NCI-H510A treated with DMSO at 0.1 percent for 48 hours (cell line): ENCODE results near the gene KNDC1.

Source experiments
- DNase-seq: peaks from one replicate; lab custom pipeline; 2025; lab: John Stamatoyannopoulos, UW

The KNDC1 gene

GRCh38 chr10:133241501-133242205, 81.6 kb downstream of the KNDC1 start:
- no peak for DNase-seq

DNA sequence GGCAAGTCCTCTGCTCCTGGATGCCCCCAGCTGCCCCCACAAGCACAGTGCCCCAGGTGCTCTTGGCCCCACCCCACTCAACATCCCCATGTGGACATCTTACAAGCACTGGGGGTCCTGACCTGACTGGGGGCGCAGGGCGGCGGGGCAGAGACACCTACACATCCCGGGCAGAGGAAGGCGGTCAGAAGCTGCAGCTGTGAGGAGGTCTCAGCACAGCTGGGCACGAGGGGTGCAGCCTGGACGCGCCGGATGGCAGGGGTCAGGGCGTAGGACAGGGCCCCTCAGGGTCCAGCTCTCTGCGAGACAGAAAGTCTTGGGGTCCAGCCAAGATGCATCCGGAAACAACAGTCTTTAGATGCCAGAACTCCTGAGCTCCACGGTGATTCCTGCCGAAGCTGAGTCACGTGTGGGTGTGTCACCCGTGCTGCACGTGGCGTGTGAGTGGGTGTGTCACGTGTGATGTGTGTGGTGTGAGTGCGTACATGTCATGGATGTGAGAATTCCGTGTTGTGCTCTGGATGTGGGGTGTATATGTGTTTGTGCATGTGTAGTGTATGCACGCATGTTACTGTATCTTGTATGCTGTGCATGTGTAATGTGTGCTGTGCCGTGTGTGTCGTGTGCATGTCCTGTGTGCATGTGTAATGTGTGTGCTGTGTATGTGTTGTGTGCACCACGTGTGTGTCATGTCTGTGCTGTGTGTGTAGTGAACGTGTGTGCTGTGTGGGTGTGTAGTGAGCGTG, 82.8 kb downstream of the KNDC1 start:
- no peak for DNase-seq

DNA sequence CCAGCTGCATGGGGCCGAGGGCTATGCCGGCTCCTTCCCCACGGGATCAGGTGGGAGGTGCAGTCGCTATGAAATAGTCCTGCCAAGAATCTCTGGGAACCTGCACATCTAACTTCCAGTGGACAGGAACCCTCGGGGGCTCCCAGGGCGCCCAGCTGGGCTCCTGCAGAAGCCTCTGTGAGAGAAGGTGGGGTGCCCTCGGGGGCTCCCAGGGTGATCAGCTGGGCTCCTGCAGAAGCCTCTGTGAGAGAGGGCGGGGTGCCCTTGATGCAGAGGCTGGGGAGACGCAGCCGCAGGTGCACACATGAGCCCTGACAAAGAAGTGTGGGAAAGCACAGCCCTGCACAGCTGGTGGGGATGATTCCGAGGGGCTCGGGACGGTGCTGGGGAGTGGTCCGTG, 83.6 kb downstream of the KNDC1 start:
- no peak for DNase-seq

DNA sequence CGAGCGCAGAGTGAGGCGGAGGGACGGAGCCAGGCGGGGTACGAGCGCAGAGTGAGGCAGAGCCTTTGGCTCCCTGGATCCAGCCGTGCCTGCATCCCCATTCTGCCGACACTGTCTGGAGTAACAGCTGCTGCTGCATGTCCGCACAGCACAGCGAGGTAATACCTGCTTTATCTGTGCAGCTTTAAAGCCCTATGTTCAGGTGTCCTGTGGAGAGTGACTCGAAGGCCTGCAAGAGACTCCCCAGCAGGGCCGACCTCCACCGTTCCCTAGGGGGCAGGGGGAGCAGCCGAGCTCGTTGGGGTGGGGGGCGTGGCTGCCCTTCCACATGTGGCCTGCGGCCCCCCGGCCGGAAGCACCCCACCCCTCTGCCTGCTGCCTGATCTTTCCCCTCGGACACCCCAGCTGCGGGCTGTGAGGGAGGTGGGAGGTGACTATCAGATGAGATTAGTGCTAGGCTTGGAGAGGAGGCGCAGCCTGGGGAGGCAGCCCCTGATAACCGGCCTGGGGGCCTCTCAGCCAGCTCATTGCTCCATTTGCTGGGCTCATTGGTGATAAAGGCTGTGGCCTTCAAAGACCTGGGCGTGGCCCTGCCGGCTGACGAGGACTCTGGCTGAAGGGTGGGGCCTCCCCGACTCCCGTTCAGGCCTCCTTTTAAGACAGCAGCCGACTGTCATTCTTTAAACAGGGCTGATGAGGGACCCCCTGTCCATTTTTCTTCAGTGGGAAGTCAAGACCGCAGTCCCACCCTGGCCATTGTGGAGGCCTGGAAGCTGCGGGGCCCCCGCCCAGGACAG, 85.6 kb downstream of the KNDC1 start:
- DNase-seq: no peak

DNA sequence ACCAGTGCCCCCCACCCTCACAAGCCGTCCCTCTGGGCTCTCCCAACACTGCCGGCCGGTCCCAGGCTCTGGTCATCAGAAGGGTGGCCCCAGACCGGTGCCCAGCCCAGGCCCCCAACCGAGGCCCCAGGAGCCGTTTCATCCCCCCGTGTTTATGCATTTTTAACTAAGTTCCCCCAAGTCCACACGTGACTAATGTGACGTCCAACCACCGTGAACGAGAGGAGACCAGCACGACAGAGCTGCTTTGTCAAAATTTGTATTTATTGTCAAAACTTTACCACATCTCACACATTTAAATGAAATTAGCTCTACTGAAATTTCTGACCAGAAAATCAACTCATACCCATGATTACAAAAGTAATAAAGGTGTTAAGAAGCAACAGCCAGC, 86.2 kb downstream of the KNDC1 start:
- DNase-seq: no peak

DNA sequence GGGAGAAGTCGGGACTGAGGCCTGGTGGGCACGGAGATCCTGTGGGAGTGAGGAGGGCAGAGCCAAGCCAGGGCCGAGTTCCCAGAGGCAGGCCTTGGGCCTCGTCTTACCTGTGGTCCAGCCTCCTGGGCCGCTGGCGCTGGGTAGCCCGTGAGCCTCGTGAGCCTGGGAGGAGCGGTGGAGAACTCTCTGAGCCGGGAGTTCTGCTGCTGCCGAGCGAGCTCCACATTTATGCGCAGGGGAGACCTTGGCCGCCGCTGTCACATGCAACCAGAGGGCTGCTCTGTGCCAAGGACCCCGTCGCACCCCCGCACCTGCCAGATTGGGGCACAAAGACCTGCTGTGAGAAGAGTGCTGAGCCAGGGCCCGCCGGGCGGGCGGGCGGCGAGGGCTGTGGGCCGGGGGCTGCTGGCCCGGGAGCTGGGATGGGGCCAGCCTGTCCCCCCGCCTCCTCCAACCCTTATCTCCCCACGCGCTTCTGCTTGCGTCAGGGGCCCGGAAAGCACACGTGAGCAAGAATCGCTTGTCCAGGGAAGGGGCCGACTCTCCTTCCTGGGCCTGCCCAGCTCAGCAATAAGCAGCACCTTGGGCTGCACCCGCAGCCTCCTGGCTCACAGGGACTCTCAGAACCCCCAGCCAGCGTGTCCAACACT, 87.8 kb downstream of the KNDC1 start:
- DNase-seq: no peak

DNA sequence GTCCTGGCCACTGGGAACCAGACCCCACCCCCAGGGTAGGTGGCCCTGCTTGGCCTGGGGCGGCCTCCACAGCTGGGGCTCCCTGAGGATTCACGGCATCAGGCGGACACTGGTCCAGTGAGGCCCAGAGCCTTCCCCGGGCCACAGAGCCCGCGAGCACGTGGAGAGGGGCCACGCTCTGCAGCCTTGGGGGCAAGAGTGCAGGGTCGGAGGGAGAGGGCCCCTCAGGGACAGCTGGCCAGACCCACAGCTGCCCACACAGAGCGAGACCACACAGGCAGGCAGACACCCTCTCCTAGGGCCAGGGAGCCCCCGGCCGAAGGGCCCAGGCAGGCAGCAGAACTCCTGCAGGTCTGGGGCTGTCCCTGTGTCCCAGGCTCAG, 88.3 kb downstream of the KNDC1 start:
- no peak for DNase-seq

DNA sequence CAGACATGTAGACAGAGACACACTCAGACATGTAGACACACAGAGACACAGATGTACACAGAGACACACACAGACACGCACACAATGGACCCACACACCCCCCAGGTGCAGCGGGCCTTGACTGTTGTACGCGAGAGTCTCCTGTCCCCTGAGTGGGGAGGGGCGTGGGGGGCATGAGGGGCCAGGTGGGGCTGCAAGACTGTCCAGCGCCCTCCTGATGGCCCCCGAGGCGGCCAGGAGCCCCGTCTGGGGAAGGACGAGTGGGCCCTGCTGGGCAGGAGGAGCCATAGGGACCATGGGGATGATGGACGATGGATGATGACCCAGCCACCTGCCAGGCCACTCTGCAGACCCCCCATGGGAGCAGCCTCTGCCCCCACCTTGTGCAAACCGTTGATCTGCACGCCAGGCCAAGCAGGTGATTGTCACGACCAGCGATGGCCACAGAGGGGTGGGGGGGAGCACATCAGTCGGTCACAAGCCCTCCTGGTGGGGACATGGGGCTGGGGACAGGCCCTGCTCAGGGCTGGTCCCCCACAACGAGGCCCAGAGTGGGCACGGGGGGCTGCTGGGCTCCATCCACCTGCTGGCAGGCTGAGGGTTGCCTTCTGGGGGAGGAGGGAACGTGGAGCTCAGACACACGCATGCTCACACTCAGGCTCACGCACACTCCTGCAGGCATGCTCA, 89.2 kb downstream of the KNDC1 start:
- no peak for DNase-seq

- no peak for DNase-seq
These were observed 90.1 kb downstream of the KNDC1 start for GRCh38 chr10:133249975-133250754.

DNA sequence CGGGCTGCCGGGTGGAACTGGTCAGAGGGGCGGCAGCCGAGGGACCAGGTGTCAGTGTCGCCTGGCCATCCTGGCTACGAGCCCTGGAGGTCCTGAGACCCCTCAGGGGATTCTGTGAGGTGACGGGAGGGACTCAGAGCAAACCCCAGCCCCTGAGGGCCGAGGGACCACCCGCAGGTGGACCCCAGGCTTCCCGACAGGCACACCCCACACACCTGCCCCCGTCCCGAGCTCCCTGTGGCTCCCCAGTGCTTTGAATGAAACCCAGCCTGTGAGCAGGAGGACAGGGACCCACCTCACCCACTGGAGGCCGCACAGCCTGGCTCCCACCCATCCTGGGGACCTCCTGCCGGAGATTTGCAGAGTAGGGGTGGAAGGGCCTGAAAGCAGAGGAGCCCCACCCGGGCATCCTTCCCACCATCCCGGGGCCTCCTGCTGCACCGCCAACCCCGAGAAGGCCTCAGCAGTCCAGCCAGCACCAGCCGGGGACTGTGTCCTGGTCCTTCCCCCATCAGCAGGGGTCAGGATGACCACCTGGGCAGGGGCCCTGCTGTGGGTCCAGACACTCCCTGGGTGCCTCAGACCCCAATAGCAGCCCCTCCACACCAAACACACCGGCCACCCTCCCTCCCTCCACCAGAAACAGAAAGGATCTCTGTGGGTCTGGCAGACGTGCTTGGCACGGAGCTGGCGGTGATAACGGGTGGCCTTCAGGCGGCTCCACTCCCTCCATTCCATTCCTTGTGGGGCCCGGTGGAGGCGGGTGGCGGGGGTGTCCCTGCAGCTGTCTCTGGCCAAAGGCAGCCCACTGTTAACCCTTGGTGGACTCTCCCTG, 91.6 kb downstream of the KNDC1 start:
- no peak for DNase-seq

DNA sequence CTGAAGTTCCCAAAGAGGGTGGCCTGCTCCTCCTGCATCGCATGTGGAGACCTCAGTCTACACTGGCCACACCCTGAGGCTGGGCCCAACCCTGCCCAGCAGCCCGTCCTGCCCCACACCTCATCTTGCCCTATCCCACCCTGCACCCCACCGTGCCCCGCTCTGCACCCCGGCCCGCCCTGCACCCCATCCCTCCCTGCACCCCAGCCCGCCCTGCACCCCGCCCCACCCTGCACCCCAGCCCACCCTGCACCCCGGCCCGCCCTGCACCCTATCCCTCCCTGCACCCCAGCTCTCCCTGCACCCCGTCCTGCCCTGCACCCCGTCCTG, 92.2 kb downstream of the KNDC1 start:
- DNase-seq: no peak

DNA sequence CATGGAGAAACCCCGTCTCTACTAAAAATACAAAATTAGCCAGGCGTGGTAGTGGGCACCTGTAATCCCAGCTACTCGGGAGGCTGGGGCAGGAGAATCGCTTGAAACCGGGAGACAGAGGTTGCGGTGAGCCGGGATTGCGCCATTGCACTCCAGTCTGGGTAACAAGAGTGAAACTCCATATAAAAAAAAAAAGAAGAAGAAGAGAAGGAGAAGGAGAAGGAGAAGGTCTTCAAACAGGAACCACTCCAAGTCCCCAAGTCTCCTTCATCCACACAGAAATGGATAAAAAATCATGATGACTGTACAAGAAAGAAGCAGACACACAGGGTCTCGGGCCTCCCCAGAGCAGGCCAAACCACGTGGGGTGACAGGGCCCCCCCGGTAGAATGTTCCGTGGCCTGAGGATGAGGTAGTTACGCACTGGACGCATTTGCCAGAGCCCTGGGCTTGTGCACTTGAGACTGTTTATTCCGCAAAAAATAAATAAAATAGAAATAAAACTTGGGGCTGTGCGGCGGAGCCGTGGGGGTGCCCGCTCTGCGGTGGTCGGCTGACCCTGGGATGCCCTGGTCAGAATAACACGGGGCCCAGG, 93.4 kb downstream of the KNDC1 start:
- DNase-seq: no peak

GRCh38 chr10:133254421-133255120, 94.6 kb downstream of the KNDC1 start:
- DNase-seq: no peak

DNA sequence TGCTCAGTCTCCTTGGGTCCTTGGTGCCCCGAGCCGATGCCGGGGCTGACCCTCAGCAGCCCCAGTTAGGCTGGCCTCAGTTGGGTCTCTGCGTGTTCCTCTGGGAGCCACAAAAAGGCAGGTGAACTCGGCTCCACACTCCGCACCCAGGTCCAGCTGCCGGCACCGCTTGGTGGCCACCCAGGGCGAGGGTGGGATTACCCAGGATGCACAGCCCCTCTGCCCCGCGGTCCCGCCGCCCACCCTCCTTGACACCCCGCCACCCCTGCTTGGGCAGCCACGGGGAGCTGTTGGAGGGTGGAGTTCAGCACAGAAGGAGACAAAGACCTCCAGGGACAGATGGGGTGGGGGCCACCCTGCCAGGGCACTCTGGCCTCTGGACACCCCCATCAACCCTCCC, 95.3 kb downstream of the KNDC1 start:
- DNase-seq: no peak

- no peak for DNase-seq
These were observed 97.6 kb downstream of the KNDC1 start for GRCh38 chr10:133257489-133258065.

GRCh38 chr10:133258066-133258817, 98.2 kb downstream of the KNDC1 start:
- no peak for DNase-seq

DNA sequence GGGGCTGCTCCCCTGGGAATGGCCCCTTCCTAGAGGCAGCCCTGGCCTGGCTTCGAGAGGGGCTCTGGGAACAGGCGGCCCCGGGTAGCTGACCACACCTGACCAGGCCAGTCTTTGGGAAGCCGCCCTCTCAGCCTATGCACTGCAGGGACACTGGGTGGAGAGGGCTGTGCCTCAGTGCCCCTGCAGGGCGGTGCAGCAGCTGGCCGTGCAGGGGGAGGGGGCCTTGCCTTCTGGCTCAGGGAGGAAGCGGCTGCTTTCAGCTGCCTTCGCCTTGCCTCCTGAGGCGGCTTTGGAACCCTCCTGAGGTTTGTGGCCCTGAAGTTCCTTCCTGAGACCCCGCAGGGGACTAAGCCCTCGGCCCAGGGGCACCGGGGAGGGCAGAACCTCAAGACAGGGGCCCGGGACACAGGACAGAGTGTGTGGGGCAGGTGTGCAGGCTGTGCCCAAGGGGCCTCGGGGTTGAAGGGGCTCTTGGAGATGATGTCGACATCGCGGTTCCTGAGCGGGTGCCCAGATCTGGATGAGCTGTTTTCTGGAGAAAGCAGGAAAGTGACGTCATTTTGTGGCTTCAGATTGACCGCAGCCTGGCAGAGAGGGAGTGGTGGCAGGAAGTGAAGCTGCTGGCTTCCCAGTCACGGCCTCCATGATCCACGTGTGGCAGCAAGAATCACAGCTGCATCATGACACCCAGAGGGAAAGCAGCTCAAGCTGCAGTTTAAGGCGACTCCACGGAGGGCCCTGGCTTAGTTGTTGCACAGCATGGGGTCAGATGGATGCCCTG, 99.0 kb downstream of the KNDC1 start:
- DNase-seq: no peak
